SIG-M5 treated with dmso at 0.1 percent for 504 hours (cell line): ENCODE results near the gene SLC39A11.
"Not testable (repeated sequence)": the region's sequence is repeated elsewhere in the genome, so short reads cannot be mapped to it uniquely, and the experiment has no call there.

ENCODE experiments used
- DNase-seq: peaks from one replicate; lab custom pipeline; 2025; ENCODE audit not compliant: unreplicated experiment; lab: John Stamatoyannopoulos, UW

Gene SLC39A11

DNA sequence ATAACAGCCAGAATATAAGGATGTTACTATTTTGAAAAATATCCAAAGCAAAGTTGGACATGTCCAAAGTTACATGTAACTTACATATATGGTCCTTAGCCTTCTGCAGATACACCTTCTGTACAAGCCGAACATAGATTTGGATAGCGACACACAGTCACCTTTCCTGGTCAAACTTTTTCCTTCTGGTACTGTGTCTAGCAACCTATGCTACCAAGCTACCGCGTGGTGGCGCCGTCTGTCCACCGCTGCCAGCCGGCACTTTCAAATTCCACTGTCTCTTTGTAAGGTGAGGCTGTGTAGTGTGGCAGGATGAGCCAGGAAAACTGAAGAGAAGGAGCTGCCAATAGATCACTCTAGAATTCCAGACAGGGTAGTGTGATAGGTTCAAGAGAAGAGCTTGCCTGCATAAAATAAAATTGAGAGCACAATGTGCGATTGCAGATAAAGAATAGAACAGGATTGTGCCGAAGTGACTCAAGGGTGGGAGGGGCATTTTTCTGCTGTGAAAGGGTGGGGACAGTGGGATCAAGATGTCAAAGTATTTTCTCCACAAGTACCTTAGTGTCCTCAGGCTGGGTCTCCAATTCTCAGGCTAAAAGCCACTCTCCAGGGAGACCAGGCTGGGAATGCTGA lies 366.9 kb downstream of the SLC39A11 start:
- peak; percentile 54 for DNase-seq

GRCh38 chr17:72724267-72724666 lies 368.2 kb downstream of the SLC39A11 start:
- peak; percentile 4 for DNase-seq

DNA sequence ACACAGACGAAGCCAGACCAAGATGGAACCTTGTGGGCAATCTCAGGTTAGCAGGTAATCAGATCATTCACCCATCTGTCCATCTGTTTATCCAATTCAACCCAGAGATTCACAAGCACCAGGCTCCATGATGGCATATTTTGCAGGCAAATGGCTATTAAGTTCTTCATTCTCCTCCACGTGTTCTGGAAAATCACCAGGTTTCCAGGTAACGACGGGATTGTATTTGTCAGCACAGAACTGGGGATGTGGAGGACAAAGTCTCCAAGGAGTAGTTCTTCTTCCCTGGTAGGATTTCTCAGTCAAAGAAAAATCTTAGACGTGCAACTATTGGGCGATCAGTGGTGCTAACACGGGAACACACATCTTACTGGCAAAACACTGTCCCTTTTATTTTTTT lies 368.8 kb downstream of the SLC39A11 start:
- no peak for DNase-seq

DNA sequence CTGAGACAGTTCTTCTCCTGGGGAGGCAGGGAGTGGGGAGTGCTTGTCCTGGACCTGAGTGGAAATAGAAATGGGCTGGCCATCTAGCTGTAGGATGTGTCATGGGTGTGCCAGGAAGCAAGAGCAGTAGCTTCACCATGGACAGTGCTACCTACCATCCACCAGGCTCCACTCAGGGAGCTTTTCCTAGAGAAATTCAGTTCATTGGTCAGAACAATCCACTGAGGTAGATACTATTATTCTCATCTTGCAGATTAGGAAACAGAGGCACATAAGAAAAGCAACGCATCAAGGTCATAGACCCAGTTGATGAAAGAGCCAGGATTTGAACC lies 372.0 kb downstream of the SLC39A11 start:
- DNase-seq: no peak

DNA sequence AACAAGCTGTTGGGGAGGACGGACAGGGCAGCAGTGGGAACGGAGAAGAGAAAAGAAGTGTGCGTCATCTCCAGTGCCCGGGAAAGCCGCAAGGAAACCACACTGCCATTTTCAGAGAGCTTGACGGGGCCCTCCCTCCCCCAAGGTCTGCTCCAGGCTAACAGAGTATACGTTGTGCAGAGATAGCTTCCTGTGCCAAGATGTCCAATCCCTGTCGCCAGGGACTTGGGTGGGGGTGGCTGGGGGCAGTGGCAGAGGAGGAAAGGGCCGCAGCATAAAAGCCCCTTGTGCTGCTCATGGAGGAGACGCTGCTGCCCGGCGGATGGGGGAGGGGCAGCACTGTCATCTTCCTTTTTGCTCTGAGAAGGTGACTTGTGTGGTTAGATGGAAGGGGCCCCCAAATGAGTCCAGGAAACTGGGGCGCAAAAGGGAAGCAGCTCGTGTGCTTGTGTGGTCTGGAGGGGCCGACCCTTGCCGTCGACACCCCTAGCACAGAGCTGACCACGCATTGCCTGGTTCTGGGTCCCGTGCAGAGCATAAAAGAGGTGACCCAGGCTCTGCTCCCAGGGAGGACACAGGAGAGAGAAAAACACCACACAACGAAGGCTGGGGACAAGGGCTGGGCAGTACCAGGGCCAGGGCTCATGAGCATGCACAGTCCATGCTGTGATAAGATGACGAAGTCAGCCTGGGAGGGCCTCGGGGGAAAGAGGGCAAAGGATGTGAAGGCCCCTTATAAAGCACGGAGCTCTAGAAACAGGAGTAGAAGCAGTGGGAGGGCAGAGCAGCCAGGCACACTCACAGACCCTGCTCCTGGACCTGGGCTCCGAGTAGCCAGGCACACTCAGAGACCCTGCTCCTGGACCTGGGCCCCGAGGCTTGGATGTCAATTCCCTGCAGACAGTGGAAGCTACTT lies 372.7 kb downstream of the SLC39A11 start:
- DNase-seq: peak; percentile 82

DNA sequence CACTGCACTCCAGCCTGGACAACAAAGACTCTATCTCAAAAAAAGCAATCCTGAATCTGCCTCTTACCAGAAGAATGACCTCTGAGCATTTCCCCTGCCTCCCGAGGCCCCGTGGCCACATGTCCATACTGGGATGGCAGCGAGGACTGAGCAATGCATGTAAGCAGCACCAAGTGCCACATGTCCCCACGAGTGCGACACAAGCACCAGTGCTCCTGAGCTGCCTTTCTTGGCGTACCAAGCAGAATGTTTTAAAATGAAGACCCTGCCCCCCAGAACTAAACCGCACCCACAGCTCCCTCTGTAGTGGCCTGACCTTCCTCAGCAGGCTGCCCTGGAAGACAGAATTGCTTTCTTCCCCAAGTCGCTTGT lies 373.3 kb downstream of the SLC39A11 start:
- no peak for DNase-seq

GRCh38 chr17:72717676-72718075 lies 374.8 kb downstream of the SLC39A11 start:
- DNase-seq: no peak

DNA sequence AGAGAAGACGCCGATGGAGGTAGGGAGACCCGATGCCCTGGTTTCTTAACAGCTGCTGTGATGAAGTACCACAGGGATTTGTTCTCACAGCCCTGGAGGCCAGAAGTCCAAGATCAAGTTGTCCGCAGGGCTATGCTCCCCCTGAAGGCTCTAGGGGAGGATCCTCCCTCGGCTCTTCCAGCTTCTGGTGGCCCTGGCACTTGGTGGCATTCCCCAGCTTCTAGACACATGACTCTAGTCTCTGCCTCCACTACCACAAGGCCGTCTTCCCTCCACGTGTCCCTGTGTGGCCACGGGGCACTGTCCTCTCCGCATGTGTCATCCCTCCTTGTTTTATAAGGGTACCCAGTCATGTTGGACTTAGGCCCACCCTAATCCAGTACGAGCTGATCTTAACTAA lies 375.2 kb downstream of the SLC39A11 start:
- no peak for DNase-seq

DNA sequence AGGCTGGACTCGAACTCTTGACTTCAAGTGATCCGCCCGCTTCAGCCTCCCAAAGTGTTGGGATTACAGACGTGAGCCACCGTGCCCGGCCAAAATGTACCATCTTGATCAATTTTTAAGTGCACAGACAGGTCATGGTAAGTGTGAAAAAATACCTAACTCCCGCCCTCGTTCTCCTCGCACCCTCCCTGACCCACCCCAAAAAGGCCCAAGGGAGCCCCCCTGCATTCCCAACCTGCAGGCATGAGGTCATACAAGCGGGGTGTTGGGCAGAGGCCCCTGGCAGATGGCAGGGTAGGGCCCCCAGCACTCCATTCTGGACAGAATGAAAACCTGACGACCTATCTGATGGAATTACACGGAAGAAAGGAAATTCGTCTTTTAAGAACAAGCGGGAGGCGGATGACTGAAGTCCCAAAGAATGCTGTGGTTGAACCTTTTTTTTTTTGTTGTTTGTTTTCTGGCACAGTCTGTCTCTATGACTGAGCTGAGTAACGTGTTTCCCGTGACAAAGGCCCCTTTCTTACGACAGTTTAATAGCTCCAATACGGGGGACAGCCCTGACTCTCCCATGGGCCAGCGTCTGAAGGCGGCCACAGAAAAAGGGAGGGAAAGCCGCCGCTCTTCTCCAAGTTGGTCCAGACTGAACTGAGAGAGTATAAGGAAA lies 376.4 kb downstream of the SLC39A11 start:
- no peak for DNase-seq

DNA sequence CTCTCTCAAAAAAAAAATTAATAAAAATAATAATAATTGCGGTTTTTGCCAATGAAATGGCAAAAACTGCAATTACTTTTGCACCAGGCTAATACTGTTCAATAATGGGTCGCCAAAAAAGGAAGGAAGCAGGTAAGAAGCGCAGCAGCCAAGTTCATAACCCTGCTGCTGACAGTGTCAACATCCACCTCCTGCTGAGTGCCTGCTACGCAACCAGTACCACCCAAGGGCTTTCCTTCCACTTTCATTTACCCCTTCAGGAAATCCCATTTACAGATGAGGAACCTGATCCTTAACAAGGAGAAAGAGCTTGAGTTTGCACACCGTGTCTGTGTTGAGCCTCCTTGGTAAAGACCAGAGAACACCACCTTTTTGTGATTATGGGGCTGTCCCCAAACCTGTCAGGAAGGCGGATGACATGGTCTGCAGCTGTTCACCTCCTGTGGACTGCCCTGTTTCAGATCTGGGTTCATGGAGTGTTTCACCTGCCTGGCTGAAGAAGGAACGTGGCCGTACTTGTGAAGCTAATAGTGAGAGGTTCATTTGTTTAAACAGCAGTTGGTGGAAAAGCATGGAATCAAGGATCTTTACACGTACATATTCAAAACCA lies 378.0 kb downstream of the SLC39A11 start:
- DNase-seq: peak; percentile 90

- DNase-seq: no peak
Observed at GRCh38 chr17:72713701-72714100, 378.8 kb downstream of the SLC39A11 start.

DNA sequence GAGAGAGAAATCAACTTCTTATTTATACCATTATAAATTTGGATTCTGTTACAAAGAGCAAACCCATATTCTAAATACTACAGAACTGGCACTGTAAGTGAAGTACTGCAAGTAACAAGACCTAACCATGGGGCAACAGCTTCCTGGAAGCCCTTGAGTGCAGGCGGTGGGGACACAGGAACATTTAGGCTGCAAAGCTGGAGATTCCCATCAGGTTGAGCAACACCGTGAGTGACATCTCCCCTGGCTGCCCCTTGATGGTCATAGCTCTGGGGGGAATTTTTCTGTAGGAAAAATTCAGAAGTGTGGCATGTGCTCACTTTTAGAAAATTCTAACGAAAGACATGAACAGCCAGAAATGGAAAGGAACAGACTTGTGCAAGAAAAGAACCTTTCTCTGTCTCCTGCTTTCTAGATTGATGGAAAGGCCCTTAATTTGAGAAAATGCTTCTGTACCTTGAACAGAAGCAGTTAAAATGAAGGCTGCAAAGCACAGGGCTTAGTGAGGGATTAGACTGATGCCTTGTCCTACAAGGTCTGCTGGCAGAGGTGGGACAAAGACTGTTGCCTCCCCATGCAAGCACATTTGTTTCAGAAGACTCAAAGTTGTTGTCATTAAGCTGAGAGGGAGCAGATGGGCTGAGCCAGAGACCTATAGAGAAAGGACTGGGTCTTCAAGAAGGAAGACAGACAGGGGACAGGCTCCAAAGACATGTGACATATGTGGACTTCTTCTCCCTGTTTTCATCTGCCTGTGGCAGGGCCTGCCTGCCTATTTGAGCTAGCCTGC lies 380.8 kb downstream of the SLC39A11 start:
- no peak for DNase-seq

- DNase-seq: peak; percentile 49
Observed at GRCh38 chr17:72710834-72711233, 381.7 kb downstream of the SLC39A11 start.

DNA sequence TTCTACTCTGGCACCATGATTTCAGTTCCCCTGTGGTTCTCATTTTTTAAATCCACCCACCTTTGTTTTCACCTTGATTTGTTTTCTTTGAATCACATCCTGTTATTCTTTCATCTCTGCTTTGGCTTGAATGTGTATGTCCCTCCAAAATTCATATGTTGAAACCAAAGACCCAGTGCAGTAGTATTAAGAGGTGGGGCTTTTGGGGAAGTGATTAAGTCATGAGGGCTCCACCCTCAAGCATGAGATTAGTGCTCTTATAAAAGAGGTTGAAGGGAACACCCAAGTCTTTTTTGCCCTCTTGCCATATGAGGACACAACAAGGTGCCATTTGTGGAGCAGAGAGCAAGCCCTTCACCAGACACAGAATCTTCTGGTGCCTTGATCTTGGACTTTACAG lies 382.3 kb downstream of the SLC39A11 start:
- DNase-seq: no peak

- DNase-seq: not testable (repeated sequence)
Observed at GRCh38 chr17:72708682-72709081, 383.8 kb downstream of the SLC39A11 start.

DNA sequence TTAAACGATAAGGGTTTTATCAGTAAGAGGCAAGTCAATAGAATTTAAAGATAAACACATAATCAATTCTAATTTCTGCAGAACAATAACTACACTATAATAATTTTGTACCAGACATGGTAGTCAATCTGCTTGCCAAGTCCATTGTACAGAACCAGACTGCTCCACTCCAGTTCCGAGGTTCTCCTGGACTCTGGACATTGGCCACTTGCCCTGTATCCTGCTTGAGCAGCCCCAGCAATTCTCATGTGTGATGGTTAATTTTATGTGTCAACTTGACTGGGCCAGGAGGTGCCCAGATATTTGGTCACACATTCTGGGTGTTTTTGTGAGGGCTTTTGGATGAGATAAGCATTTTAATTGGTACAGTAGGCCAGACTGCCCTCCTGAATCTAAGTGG lies 384.6 kb downstream of the SLC39A11 start:
- no peak for DNase-seq

DNA sequence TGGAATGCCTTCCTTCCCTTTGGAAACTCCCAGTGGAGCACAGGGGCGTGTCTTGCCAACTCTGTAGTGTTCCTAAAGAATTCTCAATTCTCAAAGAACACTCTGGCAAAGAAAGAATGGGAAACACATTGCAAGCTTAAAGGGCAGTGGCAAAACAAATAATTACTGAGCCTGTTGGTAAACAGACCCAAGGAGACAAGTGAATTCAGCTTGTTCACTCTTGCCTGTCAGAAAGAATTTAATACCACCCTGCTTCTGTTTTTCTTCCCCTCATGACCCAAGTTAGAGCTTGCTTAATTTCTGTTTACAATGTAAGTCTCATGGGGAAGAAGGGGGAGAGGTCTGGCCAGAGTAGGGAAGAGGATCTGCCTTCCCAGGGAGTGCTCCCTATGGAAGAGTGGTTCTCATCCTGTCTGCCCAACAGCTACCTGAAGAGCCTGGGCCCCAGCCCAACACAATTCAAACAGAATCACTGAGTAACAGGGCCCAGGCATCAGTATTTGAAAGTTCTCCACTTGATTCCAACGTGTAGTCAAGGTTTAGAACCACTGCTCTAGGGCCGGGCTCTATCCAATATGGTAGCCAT lies 386.0 kb downstream of the SLC39A11 start:
- peak; percentile 14 for DNase-seq

DNA sequence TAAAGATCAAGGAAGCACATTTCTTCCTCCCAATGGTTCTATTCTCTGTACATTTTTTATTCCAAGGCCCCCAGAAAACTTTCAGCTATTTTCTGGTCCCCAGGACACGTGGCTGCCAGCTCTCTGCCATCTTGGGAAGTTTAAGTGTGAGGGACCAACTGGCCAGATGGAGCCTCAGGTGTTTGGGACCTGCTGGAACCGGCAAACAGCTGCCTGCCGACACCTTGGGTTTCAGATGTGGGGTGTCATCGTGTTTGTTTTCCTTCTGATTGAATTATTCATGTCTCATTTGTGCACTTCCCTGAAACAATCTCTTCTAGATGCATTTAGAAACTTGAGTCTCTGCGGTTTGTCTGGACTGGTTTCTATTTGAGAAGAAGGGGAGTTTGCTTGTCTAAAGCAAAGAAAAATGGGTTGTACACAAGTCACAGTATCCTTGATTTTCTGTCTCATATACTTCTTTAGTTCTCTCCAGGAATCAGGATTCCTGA lies 386.5 kb downstream of the SLC39A11 start:
- no peak for DNase-seq

GRCh38 chr17:72702998-72703397 lies 389.5 kb downstream of the SLC39A11 start:
- DNase-seq: no peak

DNA sequence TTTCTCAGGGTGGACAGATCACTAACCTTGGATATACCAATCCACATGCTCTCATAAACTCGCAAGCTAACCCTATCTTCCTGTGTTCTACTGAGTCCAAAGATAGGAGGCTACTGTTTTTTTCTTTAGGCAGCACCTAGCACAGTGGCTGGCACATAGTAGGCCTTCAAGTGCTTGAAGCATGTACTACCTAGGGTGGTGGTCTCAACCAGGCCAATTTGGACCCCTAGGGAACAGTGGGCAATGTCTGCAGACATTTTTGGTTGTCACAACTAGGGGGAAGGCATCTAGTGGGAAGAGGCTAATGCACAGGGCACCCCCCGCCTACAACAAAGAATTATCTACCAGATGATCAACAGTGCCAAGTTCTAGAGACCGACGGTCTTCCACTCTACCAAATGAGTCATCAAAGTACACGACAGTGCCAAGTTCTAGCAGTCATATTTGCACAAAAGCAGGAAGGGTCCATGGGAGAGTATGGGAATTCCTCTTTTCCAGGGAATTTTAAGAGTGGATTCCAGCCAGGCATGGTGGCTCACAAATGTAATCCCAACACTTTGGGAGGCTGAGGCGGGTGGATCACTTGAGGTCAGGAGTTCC lies 390.3 kb downstream of the SLC39A11 start:
- no peak for DNase-seq
